Vagina (tissue), 2 donors: ENCODE results near the gene ALOX12. TPM values are rescaled to one million over a fixed set of nuclear protein-coding genes. Genes with fewer than 3 reads are reported as not detected.

Source experiments
- DNase-seq, 2 donors: peaks; one replicate each; pipeline ENCODE4 v3.0.0-alpha.2; 2017; ENCODE audit errors: extremely low spot score in 2 of 2
- H3K27ac ChIP-seq: fragments of 200-600 bp; sonication (generic); one replicate; pipeline ENCODE4 v1.5.1; 2019
- H3K27me3 ChIP-seq: fragments of 200-600 bp; sonication (generic); one replicate; pipeline ENCODE4 v1.5.1; 2019
- H3K36me3 ChIP-seq, 2 donors: fragments of 200-600 bp; sonication (generic); one replicate each; pipeline ENCODE4 v1.5.1; 2017 to 2019
- H3K4me1 ChIP-seq: fragments of 200-600 bp; sonication (generic); one replicate; pipeline ENCODE4 v1.5.1; 2019
- H3K4me3 ChIP-seq, 2 donors: fragments of 200-600 bp; sonication (generic); 1 replicate in 1 of 2; 2 replicates in 1 of 2; pipeline ENCODE4 v1.5.1; 2016 to 2019
- H3K9me3 ChIP-seq: fragments of 200-600 bp; sonication (generic); one replicate; pipeline ENCODE4 v1.5.1; 2019
- CTCF ChIP-seq, 3 experiments: fragments of 450-650 bp in 2 of 3; fragments of 200-600 bp in 1 of 3; sonication (generic) in 1 of 3; IDR thresholded peaks; one replicate each; pipeline ENCODE4 v1.5.1; 2017 to 2019; ENCODE audit warnings: antibody characterized with exemption in 3 of 3, mild to moderate bottlenecking in 2 of 3, moderate library complexity in 2 of 3
- POLR2A ChIP-seq, 2 donors: fragments of 450-650 bp; IDR thresholded peaks; one replicate each; pipeline ENCODE4 v1.6.1; 2017; ENCODE audit warnings: antibody characterized with exemption in 2 of 2, mild to moderate bottlenecking in 2 of 2, moderate library complexity in 2 of 2
- POLR2AphosphoS5 ChIP-seq, 2 donors: sonication (generic); formaldehyde crosslinking; IDR thresholded peaks; one replicate each; pipeline ENCODE4 v1.9.0; 2017; ENCODE audit warnings: antibody characterized with exemption in 2 of 2, mild to moderate bottlenecking in 2 of 2, low read depth in 1 of 2; ENCODE audit not compliant: insufficient read depth in 1 of 2
- intact Hi-C: fragments of 100-400 bp; cut with DNase I; formaldehyde crosslinking; loops from one replicate; pipeline ENCODE4 v1.15.1; 2023
- total RNA-seq: library from RNA; depleted of rRNA; stranded (reverse); fragments of >200 nt; gene quantifications from one replicate; pipeline ENCODE4 v1.2.3, GENCODE V29; 2016

The ALOX12 gene
- total RNA-seq, 1 donor from 2014 or later, result 16.0 TPM

- DNase-seq, result no peak
- H3K4me1 ChIP-seq, result peaks cover 23% of the 10 kb centered on the region
- H3K36me3 ChIP-seq, result no peaks in the 10 kb centered on the region
- no peaks in the 10 kb centered on the region for H3K27me3 ChIP-seq
- intact Hi-C loops, result no loop called here
- TF ChIP-seq CTCF (IDR thresholded peaks at IDR 0.05), result no peak
- TF ChIP-seq POLR2AphosphoS5 (IDR thresholded peaks at IDR 0.05; ENCODE audit: insufficient read depth in 1 of 2, low read depth in 1 of 2), result no peak
- TF ChIP-seq POLR2A (IDR thresholded peaks at IDR 0.05), result no peak
- H3K27ac ChIP-seq, result peak overlapping the region; percentile 93
- peak overlapping the region; percentile 65 to 78 for H3K4me3 ChIP-seq
- H3K9me3 ChIP-seq, result no peaks in the 10 kb centered on the region
Measured at GRCh38 chr17:7034955-7035590, 39.2 kb downstream of the ALOX12 start.

DNA sequence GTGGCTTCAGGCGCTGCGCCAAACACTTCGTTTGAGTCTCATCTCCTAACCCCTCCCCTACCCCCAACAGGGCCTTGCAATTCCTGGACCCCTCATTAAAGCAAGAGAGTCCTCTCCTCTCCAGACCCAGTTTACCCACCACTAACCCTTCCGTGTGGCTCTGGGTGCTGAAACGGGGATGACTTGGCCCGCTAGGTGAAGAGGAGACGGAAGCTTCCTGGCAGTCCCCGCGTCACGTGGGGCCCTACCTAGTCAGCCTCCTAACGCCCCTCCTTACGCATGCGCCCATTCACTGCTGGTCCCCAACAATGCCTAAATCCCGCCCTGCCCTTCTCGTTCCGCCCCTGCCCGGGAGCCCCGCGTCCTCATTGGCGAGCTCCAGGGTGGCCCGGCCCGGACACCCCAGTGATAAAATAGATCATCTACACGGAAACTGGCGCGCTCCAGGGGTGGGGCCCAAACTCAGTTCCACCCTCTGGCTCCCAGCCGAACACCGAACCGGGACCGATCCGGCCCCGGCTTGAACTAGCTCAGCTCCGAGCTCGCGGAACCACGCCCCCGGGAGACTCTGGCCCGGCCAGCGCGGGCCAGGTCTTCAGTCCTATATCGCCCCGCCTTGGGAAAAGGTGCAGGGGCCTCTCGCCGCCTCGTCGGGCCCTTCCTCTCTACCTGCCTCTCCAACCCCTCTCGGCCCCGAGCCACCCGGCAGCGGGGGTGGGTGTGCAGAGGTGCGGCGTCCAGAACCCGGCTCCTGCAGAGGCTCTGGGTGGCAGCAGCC, 39.9 kb downstream of the ALOX12 start, which contains the start of gene SLC16A13:
SLC16A13 (plus strand) TSS at position 425 of the 778 bp plus-strand sequence. CDS start 368 bp downstream, outside the sequence.
- intact Hi-C loops, result no loop called here
- DNase-seq, result peak in 1 of 2 donors; percentile 98
- TF ChIP-seq POLR2AphosphoS5 (IDR thresholded peaks at IDR 0.05; ENCODE audit: insufficient read depth in 1 of 2, low read depth in 1 of 2), result peak; percentile 86 to 92
- peak in 1 of 3 experiments; percentile 17 for TF ChIP-seq CTCF (IDR thresholded peaks at IDR 0.05)
- TF ChIP-seq POLR2A (IDR thresholded peaks at IDR 0.05), result peak; percentile 5 to 52
- Histone ChIP-seq H3K27ac (peak within 1 kb of the TSS; percentile 93), H3K4me3 (peak within 1 kb of the TSS; percentile 65 to 78), H3K9me3 (no peaks in the 10 kb centered on the region), H3K4me1 (peaks cover 23% of the 10 kb centered on the region), H3K36me3 (no peaks in the 10 kb centered on the region), H3K27me3 (no peaks in the 10 kb centered on the region)

DNA sequence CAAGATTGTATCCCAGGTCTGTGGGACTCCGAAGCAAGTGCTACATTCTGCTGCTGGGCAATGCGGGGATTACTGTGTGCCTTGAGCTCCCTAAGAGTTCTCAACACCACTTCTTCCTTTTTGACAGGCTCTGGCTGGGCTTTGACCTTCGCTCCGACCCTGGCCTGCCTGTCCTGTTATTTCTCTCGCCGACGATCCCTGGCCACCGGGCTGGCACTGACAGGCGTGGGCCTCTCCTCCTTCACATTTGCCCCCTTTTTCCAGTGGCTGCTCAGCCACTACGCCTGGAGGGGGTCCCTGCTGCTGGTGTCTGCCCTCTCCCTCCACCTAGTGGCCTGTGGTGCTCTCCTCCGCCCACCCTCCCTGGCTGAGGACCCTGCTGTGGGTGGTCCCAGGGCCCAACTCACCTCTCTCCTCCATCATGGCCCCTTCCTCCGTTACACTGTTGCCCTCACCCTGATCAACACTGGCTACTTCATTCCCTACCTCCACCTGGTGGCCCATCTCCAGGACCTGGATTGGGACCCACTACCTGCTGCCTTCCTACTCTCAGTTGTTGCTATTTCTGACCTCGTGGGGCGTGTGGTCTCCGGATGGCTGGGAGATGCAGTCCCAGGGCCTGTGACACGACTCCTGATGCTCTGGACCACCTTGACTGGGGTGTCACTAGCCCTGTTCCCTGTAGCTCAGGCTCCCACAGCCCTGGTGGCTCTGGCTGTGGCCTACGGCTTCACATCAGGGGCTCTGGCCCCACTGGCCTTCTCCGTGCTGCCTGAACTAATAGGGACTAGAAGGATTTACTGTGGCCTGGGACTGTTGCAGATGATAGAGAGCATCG, 42.4 kb downstream of the ALOX12 start:
- Histone ChIP-seq H3K27me3 (no peaks in the 10 kb centered on the region), H3K4me3 (no peak overlapping the region), H3K4me1 (peaks cover 37% of the 10 kb centered on the region), H3K9me3 (no peaks in the 10 kb centered on the region), H3K27ac (no peak overlapping the region), H3K36me3 (no peaks in the 10 kb centered on the region)
- intact Hi-C loops, result no loop called here
- DNase-seq, result no peak
- no peak for TF ChIP-seq POLR2AphosphoS5 (IDR thresholded peaks at IDR 0.05; ENCODE audit: insufficient read depth in 1 of 2, low read depth in 1 of 2)
- TF ChIP-seq CTCF (IDR thresholded peaks at IDR 0.05), result no peak
- no peak for TF ChIP-seq POLR2A (IDR thresholded peaks at IDR 0.05)

DNA sequence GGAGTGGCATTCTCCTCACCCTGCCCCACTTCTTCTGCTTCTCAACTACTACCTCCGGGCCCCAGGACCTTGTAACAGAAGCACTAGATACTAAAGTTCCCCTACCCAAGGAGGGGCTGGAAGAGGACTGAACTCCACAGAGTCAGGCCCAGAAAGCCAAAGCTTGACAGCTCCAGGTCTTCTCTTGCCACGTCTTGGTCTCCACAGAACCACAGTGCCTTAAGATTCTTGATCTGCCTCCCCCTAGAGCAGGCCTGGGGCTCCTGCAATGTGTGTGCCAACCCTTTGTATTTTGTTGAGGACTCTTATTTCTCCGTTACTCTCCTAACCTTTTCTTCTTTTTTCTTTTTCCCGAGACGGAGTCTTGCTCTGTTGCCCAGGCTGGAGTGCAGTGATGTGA, 44.0 kb downstream of the ALOX12 start:
- peaks cover 44% of the 10 kb centered on the region for H3K4me1 ChIP-seq
- no peak for DNase-seq
- H3K36me3 ChIP-seq, result no peaks in the 10 kb centered on the region
- H3K4me3 ChIP-seq, result no peak overlapping the region
- H3K27ac ChIP-seq, result no peak overlapping the region
- intact Hi-C loops, result no loop called here
- no peaks in the 10 kb centered on the region for H3K27me3 ChIP-seq
- H3K9me3 ChIP-seq, result no peaks in the 10 kb centered on the region
- TF ChIP-seq POLR2AphosphoS5 (IDR thresholded peaks at IDR 0.05; ENCODE audit: insufficient read depth in 1 of 2, low read depth in 1 of 2) (no peak), POLR2A (IDR thresholded peaks at IDR 0.05) (no peak), CTCF (IDR thresholded peaks at IDR 0.05) (no peak)
